Measurements from ENCODE around the gene CENPN.

GRCh38 chr16:81040131-81040530 is 33.1 kb downstream of the CENPN start:
- TF ChIP-seq POLR2AphosphoS5 (IDR thresholded peaks at IDR 0.05; ENCODE audit: low read depth, low read length): no peak
- no peak for TF ChIP-seq TAF1 (IDR thresholded peaks at IDR 0.05; ENCODE audit: borderline replicate concordance, insufficient read depth, low read length)

Data from PFSK-1 (cell line).